PC-3 (cell line): ENCODE data around the gene PSTPIP2. TPM values are rescaled to one million over a fixed set of nuclear protein-coding genes. Genes with fewer than 3 reads are reported as not detected.

Experiments used
- ATAC-seq: fragments of 200-7000 bp; cut with Tn5 transposase; 2 replicates; pipeline ENCODE4 v1.9.1; 2020; ENCODE audit warnings: mild to moderate bottlenecking, moderate library complexity
- BruUV-seq: library from RNA; stranded (reverse); fragments of 400-500 nt; replicated peaks from 2 replicates; lab custom pipeline; 2021; lab: Mats Ljungman, UMichigan
- CTCF ChIA-PET: fragments of 300-600 bp; sonication (Branson Sonifier 250); formaldehyde crosslinking; loops from one replicate; lab custom pipeline; 2022; ENCODE audit warnings: antibody characterized with exemption; lab: Charles Lee
- POLR2A ChIA-PET: fragments of 300-600 bp; sonication (Branson Sonifier 250); formaldehyde crosslinking; loops from one replicate; lab custom pipeline; 2022; ENCODE audit warnings: antibody characterized with exemption; ENCODE audit not compliant: unreplicated experiment; lab: Charles Lee
- DNase-seq: peaks from one replicate; pipeline ENCODE4 v3.0.0-alpha.2; 2015
- H2AFZ ChIP-seq: fragments of 300-600 bp; sonication (generic); 2 replicates; pipeline ENCODE4 v1.6.0; 2016; ENCODE audit warnings: antibody characterized with exemption, low read length
- H3F3A ChIP-seq: fragments of 300-600 bp; sonication (generic); one replicate; pipeline ENCODE4 v1.6.0; 2017; ENCODE audit warnings: antibody characterized with exemption, low read length, control low read depth, mild to moderate bottlenecking; ENCODE audit not compliant: unreplicated experiment
- H3K27ac ChIP-seq: fragments of 300-600 bp; sonication (generic); 2 replicates; pipeline ENCODE4 v1.5.1; 2016; ENCODE audit warnings: mild to moderate bottlenecking, low read length
- H3K27me3 ChIP-seq: fragments of 300-600 bp; sonication (generic); 2 replicates; pipeline ENCODE4 v1.6.1; 2016; ENCODE audit warnings: low read length, mixed read lengths
- H3K36me3 ChIP-seq: fragments of 300-600 bp; sonication (generic); 2 replicates; pipeline ENCODE4 v1.6.1; 2016; ENCODE audit warnings: low read depth, mixed run types, low read length, mixed read lengths
- H3K4me1 ChIP-seq: fragments of 300-600 bp; sonication (generic); 2 replicates; pipeline ENCODE4 v1.5.1; 2016; ENCODE audit warnings: low read length; ENCODE audit not compliant: insufficient read depth
- H3K4me2 ChIP-seq: fragments of 300-600 bp; sonication (generic); 2 replicates; pipeline ENCODE4 v1.6.0; 2016; ENCODE audit warnings: low read length
- H3K4me3 ChIP-seq: fragments of 300-600 bp; sonication (generic); 2 replicates; pipeline ENCODE4 v1.5.1; 2016; ENCODE audit warnings: mild to moderate bottlenecking, low read length, mixed read lengths
- H3K79me2 ChIP-seq: fragments of 300-600 bp; sonication (generic); 2 replicates; pipeline ENCODE4 v1.6.1; 2017; ENCODE audit warnings: low read length, mixed read lengths
- H3K9ac ChIP-seq: fragments of 300-600 bp; sonication (generic); 2 replicates; pipeline ENCODE4 v1.6.0; 2016; ENCODE audit warnings: mild to moderate bottlenecking, low read length
- H3K9me2 ChIP-seq: fragments of 300-600 bp; sonication (generic); replicated peaks from 2 replicates; pipeline ENCODE4 v1.6.1; 2016; ENCODE audit warnings: mixed run types, low read length, mixed read lengths
- H3K9me3 ChIP-seq: fragments of 300-600 bp; sonication (generic); 2 replicates; pipeline ENCODE4 v1.6.1; 2016; ENCODE audit warnings: low read length, mixed read lengths
- H4K20me1 ChIP-seq: fragments of 300-600 bp; sonication (generic); 2 replicates; pipeline ENCODE4 v1.6.1; 2016; ENCODE audit warnings: low read length, mixed read lengths
- CTCF ChIP-seq: fragments of 300-600 bp; sonication (generic); conservative IDR thresholded peaks from 2 replicates; pipeline ENCODE4 v1.5.1; 2017; ENCODE audit warnings: antibody characterized with exemption, low read depth, mild to moderate bottlenecking, low read length
- EZH2 ChIP-seq: fragments of 300-600 bp; sonication (generic); IDR thresholded peaks from one replicate; pipeline ENCODE4 v1.6.1; 2017; ENCODE audit warnings: antibody characterized with exemption, mild to moderate bottlenecking, low read length; ENCODE audit not compliant: unreplicated experiment
- EZH2phosphoT487 ChIP-seq: fragments of 300-600 bp; sonication (generic); IDR thresholded peaks from 2 replicates; pipeline ENCODE4 v1.6.1; 2018; ENCODE audit warnings: mild to moderate bottlenecking, antibody characterized with exemption, low read length, borderline replicate concordance
- intact Hi-C: fragments of 100-400 bp; cut with micrococcal nuclease; formaldehyde crosslinking; loops from 2 replicates; pipeline ENCODE4 v1.9.0; 2023
- total RNA-seq: library from RNA; depleted of rRNA; stranded (reverse); fragments of >200 nt; gene quantifications from 2 replicates; pipeline ENCODE4 v1.2.3, GENCODE V29; 2014; rRNA removed

PSTPIP2 gene
- total RNA-seq, 1 experiment from 2014 or later: 0.11 TPM

- H2AFZ ChIP-seq: no peak overlapping the region
- no TSS peak for BruUV-seq
- H4K20me1 ChIP-seq: no peaks in the 10 kb centered on the region
- H3K4me1 ChIP-seq: no peaks in the 10 kb centered on the region
- no peak overlapping the region for H3K9ac ChIP-seq
- no peak overlapping the region for H3K27ac ChIP-seq
- intact Hi-C loops: no loop called here
- no peaks in the 10 kb centered on the region for H3K9me3 ChIP-seq
- H3K27me3 ChIP-seq: no peaks in the 10 kb centered on the region
- CTCF ChIA-PET: no interaction called here
- H3K4me3 ChIP-seq: no peak overlapping the region
- H3K36me3 ChIP-seq: no peaks in the 10 kb centered on the region
- no peak overlapping the region for H3K4me2 ChIP-seq
- POLR2A ChIA-PET: no interaction called here
- H3K9me2 ChIP-seq: no peaks in the 10 kb centered on the region
- no peak for DNase-seq
- no peaks in the 10 kb centered on the region for H3F3A ChIP-seq
- no peaks in the 10 kb centered on the region for H3K79me2 ChIP-seq
- no peak for ATAC-seq
- TF ChIP-seq EZH2: no peak
- TF ChIP-seq CTCF: no peak
- TF ChIP-seq EZH2phosphoT487: no peak
Observed at GRCh38 chr18:45938488-45938935, 133.5 kb downstream of the PSTPIP2 start.

- Histone ChIP-seq H3F3A (no peaks in the 10 kb centered on the region), H3K9ac (no peak overlapping the region), H3K27ac (no peak overlapping the region), H3K27me3 (no peaks in the 10 kb centered on the region), H3K4me1 (no peaks in the 10 kb centered on the region), H3K9me3 (no peaks in the 10 kb centered on the region), H2AFZ (no peak overlapping the region), H3K4me2 (no peak overlapping the region), H3K4me3 (no peak overlapping the region), H3K79me2 (no peaks in the 10 kb centered on the region), H3K36me3 (no peaks in the 10 kb centered on the region), H3K9me2 (no peaks in the 10 kb centered on the region), H4K20me1 (no peaks in the 10 kb centered on the region)
- ATAC-seq (no peak), DNase-seq (no peak)
- ChIA-PET CTCF (no interaction called here), POLR2A (no interaction called here)
- TF ChIP-seq EZH2phosphoT487 (no peak), CTCF (no peak), EZH2 (no peak)
- no TSS peak for BruUV-seq
- intact Hi-C loops: no loop called here
Observed at GRCh38 chr18:45935591-45936335, 136.3 kb downstream of the PSTPIP2 start.

Other genes with a start within 250 kb of the PSTPIP2 start
- 2.0 and 4.8 TPM in 2 replicates for gene SIGLEC15, start 246.6 kb downstream of the PSTPIP2 start, total RNA-seq
- gene EPG5, start 104.9 kb downstream of the PSTPIP2 start, total RNA-seq: 7.1 and 16.2 TPM in 2 replicates
- 243 and 250 TPM in 2 replicates for gene ATP5F1A, start 26.0 kb upstream of the PSTPIP2 start, total RNA-seq
- 10.9 and 17.7 TPM in 2 replicates for gene HAUS1, start 32.1 kb upstream of the PSTPIP2 start, total RNA-seq